Measurements from ENCODE around the gene SPACDR.
"Not testable (repeated sequence)": the region's sequence is repeated elsewhere in the genome, so short reads cannot be mapped to it uniquely, and the experiment has no call there.

The SPACDR gene

GRCh38 chr7:100465702-100466311 lies 1.7 kb upstream of the SPACDR start:
- H3K9me3 ChIP-seq (ENCODE audit: control insufficient read depth in 2 of 2, low read length in 2 of 2) = no peaks in the 10 kb centered on the region
- H3K4me3 ChIP-seq (ENCODE audit: low read length in 2 of 2) = no peak overlapping the region
- peaks cover 3% of the 10 kb centered on the region in 2 donors for H3K4me1 ChIP-seq (ENCODE audit: control insufficient read depth in 2 of 2, insufficient read depth in 2 of 2, low read length in 2 of 2)
- H3K36me3 ChIP-seq (ENCODE audit: control insufficient read depth in 2 of 2, insufficient read depth in 2 of 2, low read length in 2 of 2) = peaks cover 0 to 18% of the 10 kb centered on the region in 2 donors
- H3K9ac ChIP-seq (ENCODE audit: low read depth in 1 of 2, low read length in 2 of 2) = no peak overlapping the region
- H3K27me3 ChIP-seq (ENCODE audit: control insufficient read depth in 2 of 2, insufficient read depth in 2 of 2, low read length in 2 of 2) = no peaks in the 10 kb centered on the region
- H3K27ac ChIP-seq (ENCODE audit: low read depth in 2 of 2, low read length in 2 of 2) = no peak overlapping the region

GRCh38 chr7:100465299-100465698 lies 1.2 kb upstream of the SPACDR start:
- Histone ChIP-seq H3K4me1 (ENCODE audit: control insufficient read depth in 2 of 2, insufficient read depth in 2 of 2, low read length in 2 of 2) (peaks cover 3% of the 10 kb centered on the region in 2 donors), H3K36me3 (ENCODE audit: control insufficient read depth in 2 of 2, insufficient read depth in 2 of 2, low read length in 2 of 2) (peaks cover 0 to 13% of the 10 kb centered on the region in 2 donors), H3K27me3 (ENCODE audit: control insufficient read depth in 2 of 2, insufficient read depth in 2 of 2, low read length in 2 of 2) (no peaks in the 10 kb centered on the region), H3K27ac (ENCODE audit: low read depth in 2 of 2, low read length in 2 of 2) (no peak overlapping the region), H3K9ac (ENCODE audit: low read depth in 1 of 2, low read length in 2 of 2) (no peak overlapping the region), H3K9me3 (ENCODE audit: control insufficient read depth in 2 of 2, low read length in 2 of 2) (no peaks in the 10 kb centered on the region), H3K4me3 (ENCODE audit: low read length in 2 of 2) (no peak overlapping the region)

DNA sequence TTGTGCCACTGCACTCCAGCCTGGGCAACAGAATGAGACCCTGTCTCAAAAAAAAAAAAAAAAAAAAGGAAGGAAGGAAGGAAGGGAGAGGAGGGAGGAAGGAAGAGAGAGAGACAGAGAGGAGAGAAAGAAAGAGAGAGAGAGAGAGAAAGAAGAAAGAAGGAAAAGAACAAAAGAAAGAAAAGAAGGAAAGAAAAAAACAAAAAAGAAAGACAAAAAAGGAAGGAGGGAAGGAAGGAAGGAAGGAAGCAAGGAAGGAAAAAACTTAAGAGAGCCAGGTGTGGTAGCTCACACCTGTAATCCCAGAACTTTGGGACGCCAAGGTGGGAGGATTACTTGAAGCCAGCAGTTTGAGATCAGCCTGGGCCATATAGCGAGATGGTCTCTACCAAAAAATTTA lies 731 bp upstream of the SPACDR start:
- no peak overlapping the region for H3K4me3 ChIP-seq (ENCODE audit: low read length in 2 of 2)
- peaks cover 3% of the 10 kb centered on the region in 2 donors for H3K4me1 ChIP-seq (ENCODE audit: control insufficient read depth in 2 of 2, insufficient read depth in 2 of 2, low read length in 2 of 2)
- no peak overlapping the region for H3K9ac ChIP-seq (ENCODE audit: low read depth in 1 of 2, low read length in 2 of 2)
- no peaks in the 10 kb centered on the region for H3K27me3 ChIP-seq (ENCODE audit: control insufficient read depth in 2 of 2, insufficient read depth in 2 of 2, low read length in 2 of 2)
- H3K27ac ChIP-seq (ENCODE audit: low read depth in 2 of 2, low read length in 2 of 2) = no peak overlapping the region
- H3K36me3 ChIP-seq (ENCODE audit: control insufficient read depth in 2 of 2, insufficient read depth in 2 of 2, low read length in 2 of 2) = peaks cover 0 to 13% of the 10 kb centered on the region in 2 donors
- no peaks in the 10 kb centered on the region for H3K9me3 ChIP-seq (ENCODE audit: control insufficient read depth in 2 of 2, low read length in 2 of 2)

GRCh38 chr7:100457033-100457432 lies 7.0 kb downstream of the SPACDR start:
- no peaks in the 10 kb centered on the region for H3K27me3 ChIP-seq (ENCODE audit: control insufficient read depth in 2 of 2, insufficient read depth in 2 of 2, low read length in 2 of 2)
- H3K36me3 ChIP-seq (ENCODE audit: control insufficient read depth in 2 of 2, insufficient read depth in 2 of 2, low read length in 2 of 2) = peaks cover 0 to 3% of the 10 kb centered on the region in 2 donors
- H3K27ac ChIP-seq (ENCODE audit: low read depth in 2 of 2, low read length in 2 of 2) = no peak overlapping the region
- H3K4me1 ChIP-seq (ENCODE audit: control insufficient read depth in 2 of 2, insufficient read depth in 2 of 2, low read length in 2 of 2) = no peaks in the 10 kb centered on the region
- H3K9ac ChIP-seq (ENCODE audit: low read depth in 1 of 2, low read length in 2 of 2) = no peak overlapping the region
- no peak overlapping the region for H3K4me3 ChIP-seq (ENCODE audit: low read length in 2 of 2)
- no peaks in the 10 kb centered on the region for H3K9me3 ChIP-seq (ENCODE audit: control insufficient read depth in 2 of 2, low read length in 2 of 2)

GRCh38 chr7:100456562-100456961 lies 7.5 kb downstream of the SPACDR start:
- Histone ChIP-seq H3K4me1 (ENCODE audit: control insufficient read depth in 2 of 2, insufficient read depth in 2 of 2, low read length in 2 of 2) (no peaks in the 10 kb centered on the region), H3K9ac (ENCODE audit: low read depth in 1 of 2, low read length in 2 of 2) (no peak overlapping the region), H3K4me3 (ENCODE audit: low read length in 2 of 2) (no peak overlapping the region), H3K27ac (ENCODE audit: low read depth in 2 of 2, low read length in 2 of 2) (no peak overlapping the region), H3K27me3 (ENCODE audit: control insufficient read depth in 2 of 2, insufficient read depth in 2 of 2, low read length in 2 of 2) (no peaks in the 10 kb centered on the region), H3K9me3 (ENCODE audit: control insufficient read depth in 2 of 2, low read length in 2 of 2) (no peaks in the 10 kb centered on the region), H3K36me3 (ENCODE audit: control insufficient read depth in 2 of 2, insufficient read depth in 2 of 2, low read length in 2 of 2) (peaks cover 0 to 3% of the 10 kb centered on the region in 2 donors)

- Histone ChIP-seq H3K9ac (ENCODE audit: low read depth in 1 of 2, low read length in 2 of 2) (no peak overlapping the region), H3K4me1 (ENCODE audit: control insufficient read depth in 2 of 2, insufficient read depth in 2 of 2, low read length in 2 of 2) (peaks cover 3 to 4% of the 10 kb centered on the region in 2 donors), H3K4me3 (ENCODE audit: low read length in 2 of 2) (no peak overlapping the region), H3K27me3 (ENCODE audit: control insufficient read depth in 2 of 2, insufficient read depth in 2 of 2, low read length in 2 of 2) (no peaks in the 10 kb centered on the region), H3K27ac (ENCODE audit: low read depth in 2 of 2, low read length in 2 of 2) (no peak overlapping the region), H3K9me3 (ENCODE audit: control insufficient read depth in 2 of 2, low read length in 2 of 2) (no peaks in the 10 kb centered on the region), H3K36me3 (ENCODE audit: control insufficient read depth in 2 of 2, insufficient read depth in 2 of 2, low read length in 2 of 2) (peaks cover 0 to 3% of the 10 kb centered on the region in 2 donors)
Observed at GRCh38 chr7:100455206-100455605, 8.9 kb downstream of the SPACDR start.

GRCh38 chr7:100453854-100454253 lies 10.2 kb downstream of the SPACDR start:
- H3K9ac ChIP-seq (ENCODE audit: low read depth in 1 of 2, low read length in 2 of 2); H3K4me3 ChIP-seq (ENCODE audit: low read length in 2 of 2); H3K27ac ChIP-seq (ENCODE audit: low read depth in 2 of 2, low read length in 2 of 2); H3K4me1 ChIP-seq (ENCODE audit: control insufficient read depth in 2 of 2, insufficient read depth in 2 of 2, low read length in 2 of 2); H3K9me3 ChIP-seq (ENCODE audit: control insufficient read depth in 2 of 2, low read length in 2 of 2); H3K36me3 ChIP-seq (ENCODE audit: control insufficient read depth in 2 of 2, insufficient read depth in 2 of 2, low read length in 2 of 2); H3K27me3 ChIP-seq (ENCODE audit: control insufficient read depth in 2 of 2, insufficient read depth in 2 of 2, low read length in 2 of 2): not testable (repeated sequence)

DNA sequence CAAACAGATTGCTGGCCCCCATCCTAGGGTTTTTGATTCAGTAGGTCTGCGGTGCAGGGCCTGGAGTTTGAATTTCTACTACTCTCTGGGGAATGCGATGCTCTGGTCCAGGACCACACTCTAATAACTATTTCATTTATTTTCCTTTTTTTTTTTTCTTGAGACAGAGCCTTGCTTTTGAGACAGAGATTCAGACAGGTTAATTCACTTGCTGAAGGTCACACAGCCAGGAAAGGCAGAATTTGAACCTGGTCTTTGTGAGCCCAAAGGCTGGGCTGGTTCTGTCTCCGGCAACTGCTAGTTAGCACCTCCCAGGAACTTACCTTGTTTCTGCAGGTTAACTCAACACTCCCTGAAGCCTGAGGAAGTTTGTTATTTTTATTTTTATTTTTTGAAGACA lies 11.5 kb downstream of the SPACDR start:
- no peaks in the 10 kb centered on the region for H3K27me3 ChIP-seq (ENCODE audit: control insufficient read depth in 2 of 2, insufficient read depth in 2 of 2, low read length in 2 of 2)
- no peak overlapping the region for H3K4me3 ChIP-seq (ENCODE audit: low read length in 2 of 2)
- no peaks in the 10 kb centered on the region for H3K36me3 ChIP-seq (ENCODE audit: control insufficient read depth in 2 of 2, insufficient read depth in 2 of 2, low read length in 2 of 2)
- no peaks in the 10 kb centered on the region for H3K9me3 ChIP-seq (ENCODE audit: control insufficient read depth in 2 of 2, low read length in 2 of 2)
- H3K9ac ChIP-seq (ENCODE audit: low read depth in 1 of 2, low read length in 2 of 2) = no peak overlapping the region
- H3K27ac ChIP-seq (ENCODE audit: low read depth in 2 of 2, low read length in 2 of 2) = no peak overlapping the region
- peaks cover 5% of the 10 kb centered on the region in 2 donors for H3K4me1 ChIP-seq (ENCODE audit: control insufficient read depth in 2 of 2, insufficient read depth in 2 of 2, low read length in 2 of 2)

- Histone ChIP-seq H3K27me3 (ENCODE audit: control insufficient read depth in 2 of 2, insufficient read depth in 2 of 2, low read length in 2 of 2) (no peaks in the 10 kb centered on the region), H3K36me3 (ENCODE audit: control insufficient read depth in 2 of 2, insufficient read depth in 2 of 2, low read length in 2 of 2) (no peaks in the 10 kb centered on the region), H3K9me3 (ENCODE audit: control insufficient read depth in 2 of 2, low read length in 2 of 2) (no peaks in the 10 kb centered on the region), H3K27ac (ENCODE audit: low read depth in 2 of 2, low read length in 2 of 2) (no peak overlapping the region), H3K4me3 (ENCODE audit: low read length in 2 of 2) (no peak overlapping the region), H3K9ac (ENCODE audit: low read depth in 1 of 2, low read length in 2 of 2) (no peak overlapping the region), H3K4me1 (ENCODE audit: control insufficient read depth in 2 of 2, insufficient read depth in 2 of 2, low read length in 2 of 2) (peaks cover 9 to 11% of the 10 kb centered on the region in 2 donors)
Observed at GRCh38 chr7:100449190-100449795, 14.8 kb downstream of the SPACDR start.

- not testable (repeated sequence) for H3K27ac ChIP-seq (ENCODE audit: low read depth in 2 of 2, low read length in 2 of 2); H3K9me3 ChIP-seq (ENCODE audit: control insufficient read depth in 2 of 2, low read length in 2 of 2); H3K27me3 ChIP-seq (ENCODE audit: control insufficient read depth in 2 of 2, insufficient read depth in 2 of 2, low read length in 2 of 2); H3K4me3 ChIP-seq (ENCODE audit: low read length in 2 of 2); H3K36me3 ChIP-seq (ENCODE audit: control insufficient read depth in 2 of 2, insufficient read depth in 2 of 2, low read length in 2 of 2); H3K9ac ChIP-seq (ENCODE audit: low read depth in 1 of 2, low read length in 2 of 2)
- peaks cover 11% of the 10 kb centered on the region in 2 donors for H3K4me1 ChIP-seq (ENCODE audit: control insufficient read depth in 2 of 2, insufficient read depth in 2 of 2, low read length in 2 of 2)
Observed at GRCh38 chr7:100447363-100447762, 16.7 kb downstream of the SPACDR start.

All from mucosa of rectum (tissue), 2 donors.